Activated CD8-positive, alpha-beta memory T cell treated with anti-CD3 and anti-CD28 coated beads for 4 hours (primary cell): ENCODE data around the gene CFAP45.

Experiments used
- DNase-seq, 2 donors: peaks; one replicate each; pipeline ENCODE4 v3.0.0-alpha.2; 2020; ENCODE audit warnings: low read depth in 2 of 2

The CFAP45 gene, protein sequence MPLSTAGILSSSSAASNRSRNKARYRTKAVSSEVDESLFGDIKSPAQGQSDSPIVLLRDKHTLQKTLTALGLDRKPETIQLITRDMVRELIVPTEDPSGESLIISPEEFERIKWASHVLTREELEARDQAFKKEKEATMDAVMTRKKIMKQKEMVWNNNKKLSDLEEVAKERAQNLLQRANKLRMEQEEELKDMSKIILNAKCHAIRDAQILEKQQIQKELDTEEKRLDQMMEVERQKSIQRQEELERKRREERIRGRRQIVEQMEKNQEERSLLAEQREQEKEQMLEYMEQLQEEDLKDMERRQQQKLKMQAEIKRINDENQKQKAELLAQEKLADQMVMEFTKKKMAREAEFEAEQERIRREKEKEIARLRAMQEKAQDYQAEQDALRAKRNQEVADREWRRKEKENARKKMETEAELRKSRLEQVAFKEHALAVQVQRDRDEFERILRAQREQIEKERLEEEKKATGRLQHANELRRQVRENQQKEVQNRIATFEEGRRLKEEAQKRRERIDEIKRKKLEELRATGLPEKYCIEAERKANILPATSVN

DNA sequence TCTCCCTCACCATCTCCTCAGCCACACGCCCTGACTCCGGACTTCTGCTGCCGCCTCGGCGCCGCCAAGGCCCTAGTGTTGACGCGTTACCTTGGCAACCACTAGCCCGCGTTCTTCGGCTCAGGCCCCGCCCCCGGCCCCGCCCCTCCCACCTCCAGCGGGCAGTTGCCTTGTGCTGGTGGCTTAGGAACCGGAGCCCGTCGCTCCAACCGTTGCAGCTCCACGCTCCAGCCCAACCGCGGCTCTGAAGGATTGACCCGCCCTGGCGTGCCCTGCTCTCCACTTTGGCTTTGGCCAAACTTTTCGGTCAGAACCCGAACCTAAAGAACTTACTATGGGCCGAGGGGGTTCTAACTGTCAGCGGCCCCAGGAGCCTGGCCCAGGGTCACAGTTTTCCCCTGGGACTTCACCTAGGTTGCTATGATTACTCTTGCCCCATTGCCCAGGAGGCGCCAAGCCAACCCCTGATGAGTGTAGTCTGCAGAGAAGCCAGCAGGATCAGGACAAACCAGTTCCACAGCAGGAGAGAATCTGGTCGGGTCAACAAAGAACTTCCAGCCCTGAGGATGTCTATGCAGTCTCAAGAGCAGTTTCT is at the start of gene CFAP45:
CFAP45 (minus strand) TSS at position 80 of the 595 bp plus-strand sequence; CDS start at position 13, 67 bp downstream.
- DNase-seq = no peak

GRCh38 chr1:159949123-159949522 is 49.2 kb upstream of the CFAP45 start:
- no peak for DNase-seq

DNA sequence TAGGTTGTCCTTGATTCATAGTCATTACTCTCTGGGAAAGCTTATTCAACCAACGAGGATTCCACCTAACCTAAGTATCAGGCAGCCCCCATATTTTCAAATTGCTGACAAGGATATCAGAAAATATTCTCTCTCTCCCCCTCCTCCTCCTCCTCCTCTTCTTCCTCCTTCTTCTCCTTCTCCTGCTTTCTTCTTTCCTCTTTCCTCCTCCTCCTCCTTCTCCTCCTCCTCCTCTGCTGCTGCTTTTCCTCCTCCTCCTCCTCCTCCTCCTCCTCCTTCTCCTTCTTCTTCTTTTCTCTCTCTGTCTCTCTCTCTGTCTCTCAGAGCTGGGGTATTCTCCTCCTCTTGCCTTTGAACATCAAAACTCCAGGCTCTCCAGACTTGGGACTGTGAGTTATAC is 48.0 kb upstream of the CFAP45 start:
- no peak for DNase-seq

- DNase-seq = no peak
These were observed 46.5 kb upstream of the CFAP45 start for GRCh38 chr1:159946242-159947187.

DNA sequence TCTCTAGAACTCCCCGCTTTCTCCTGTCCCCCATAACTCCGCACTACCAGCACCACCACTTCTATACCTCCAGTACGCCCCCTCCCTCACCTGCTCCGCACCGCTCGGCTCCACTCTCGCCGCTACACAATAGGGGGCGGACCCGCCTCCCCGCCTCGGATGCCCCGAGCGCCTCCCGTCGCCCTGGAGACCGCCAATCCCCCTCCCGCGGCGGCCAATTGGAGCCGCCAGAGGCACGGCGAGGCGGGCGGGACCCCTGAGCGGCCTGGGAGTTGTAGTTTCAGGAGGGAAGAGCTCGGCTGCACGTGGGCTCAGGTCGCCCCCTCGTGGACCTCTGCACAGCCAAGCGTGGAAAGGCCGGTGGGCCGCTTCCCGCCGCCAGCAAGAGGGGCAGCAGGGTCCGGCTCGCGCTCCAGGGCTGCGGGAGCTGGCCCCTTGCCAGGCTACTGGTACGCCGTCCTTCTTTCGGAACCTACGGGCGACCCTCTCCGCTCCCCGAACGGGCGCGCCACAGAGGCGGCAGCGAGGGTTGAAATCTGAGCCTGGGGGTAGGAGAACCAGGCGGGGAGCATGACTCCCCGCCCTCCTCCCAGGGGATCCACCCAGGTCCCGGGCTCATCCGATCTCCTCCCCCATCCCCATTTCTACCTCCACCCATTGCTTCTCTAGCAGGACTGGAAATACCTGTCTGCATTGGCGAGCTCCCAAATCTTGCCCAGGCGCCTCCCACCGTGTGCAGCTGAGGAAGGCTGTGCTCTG is 45.7 kb upstream of the CFAP45 start, which contains the start of gene IGSF9:
IGSF9 (minus strand) TSS at position 131 of the 759 bp plus-strand sequence. CDS start 2,159 bp downstream, outside the sequence.
- peak; percentile 61 to 71 for DNase-seq

DNA sequence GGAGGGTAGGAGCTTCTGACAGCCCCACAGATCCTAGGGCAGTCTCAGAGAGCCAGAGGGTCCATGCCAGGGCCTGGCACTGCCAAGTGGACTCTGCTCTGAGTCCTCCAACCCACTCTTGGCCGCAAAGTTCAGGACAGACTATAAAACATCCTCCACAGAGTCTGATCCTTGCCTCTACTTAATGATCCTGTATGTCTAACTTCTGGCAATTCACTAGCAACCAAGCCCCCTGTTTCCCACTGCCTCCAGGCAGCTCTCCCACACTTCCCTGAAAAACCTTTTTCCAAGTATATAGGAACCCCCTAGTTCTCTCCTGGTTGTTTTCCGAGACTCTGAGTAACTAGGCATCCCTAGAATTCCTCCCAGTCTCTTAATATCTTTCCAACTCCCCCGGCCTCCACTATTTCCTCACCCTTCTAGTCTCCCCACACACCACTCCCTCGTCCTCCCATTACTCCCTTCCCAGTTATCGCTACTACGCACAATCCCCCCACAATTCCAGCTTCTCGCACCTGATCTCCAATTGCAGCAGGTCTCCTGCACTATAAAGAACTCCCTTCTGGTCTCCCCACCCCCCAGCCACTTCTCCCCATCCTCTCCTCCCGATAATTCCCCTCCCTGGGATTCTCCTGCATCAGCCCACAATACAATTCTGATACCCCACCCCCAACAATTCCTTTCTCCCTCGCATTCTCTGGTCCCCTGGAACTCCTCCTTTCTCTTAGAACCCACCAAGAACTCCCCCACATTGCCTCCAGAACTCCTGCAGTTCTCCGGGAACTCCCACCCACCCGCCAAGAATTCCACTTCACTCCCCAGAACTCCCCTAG is 44.9 kb upstream of the CFAP45 start:
- DNase-seq = no peak

GRCh38 chr1:159943908-159944622 is 44.1 kb upstream of the CFAP45 start:
- DNase-seq = no peak

- no peak for DNase-seq
These were observed 43.3 kb upstream of the CFAP45 start for GRCh38 chr1:159943278-159943640.

DNA sequence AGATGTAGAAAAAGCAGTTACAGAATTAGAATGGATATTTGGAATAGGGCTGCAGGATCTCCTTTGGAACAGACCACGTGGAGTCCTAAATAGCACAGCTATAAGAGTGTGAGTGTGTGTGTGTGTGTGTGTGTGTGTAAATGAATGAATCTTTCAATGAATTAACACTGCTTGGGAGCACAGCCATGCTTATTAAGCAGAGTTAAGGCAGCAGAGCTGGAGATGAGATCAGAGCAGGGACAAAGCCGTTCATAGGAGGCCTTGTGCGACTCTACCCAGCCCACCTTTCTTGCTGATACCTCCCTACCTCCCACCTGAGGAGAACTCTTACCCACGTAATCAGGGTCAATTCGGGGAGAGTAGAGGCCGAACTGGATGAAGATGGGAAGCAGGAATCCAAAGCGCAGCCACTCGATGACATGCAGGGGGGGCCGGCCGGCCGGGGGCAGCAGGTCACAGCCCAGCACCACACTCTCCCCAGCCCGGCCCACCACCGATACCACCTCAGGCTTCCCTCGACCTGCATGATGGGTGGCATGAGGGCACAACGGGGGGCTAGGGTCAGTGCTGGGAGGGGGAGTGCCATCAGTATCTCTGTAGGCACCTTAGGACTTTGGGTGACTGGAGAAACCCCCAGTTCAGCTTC is 42.8 kb upstream of the CFAP45 start:
- no peak for DNase-seq

DNA sequence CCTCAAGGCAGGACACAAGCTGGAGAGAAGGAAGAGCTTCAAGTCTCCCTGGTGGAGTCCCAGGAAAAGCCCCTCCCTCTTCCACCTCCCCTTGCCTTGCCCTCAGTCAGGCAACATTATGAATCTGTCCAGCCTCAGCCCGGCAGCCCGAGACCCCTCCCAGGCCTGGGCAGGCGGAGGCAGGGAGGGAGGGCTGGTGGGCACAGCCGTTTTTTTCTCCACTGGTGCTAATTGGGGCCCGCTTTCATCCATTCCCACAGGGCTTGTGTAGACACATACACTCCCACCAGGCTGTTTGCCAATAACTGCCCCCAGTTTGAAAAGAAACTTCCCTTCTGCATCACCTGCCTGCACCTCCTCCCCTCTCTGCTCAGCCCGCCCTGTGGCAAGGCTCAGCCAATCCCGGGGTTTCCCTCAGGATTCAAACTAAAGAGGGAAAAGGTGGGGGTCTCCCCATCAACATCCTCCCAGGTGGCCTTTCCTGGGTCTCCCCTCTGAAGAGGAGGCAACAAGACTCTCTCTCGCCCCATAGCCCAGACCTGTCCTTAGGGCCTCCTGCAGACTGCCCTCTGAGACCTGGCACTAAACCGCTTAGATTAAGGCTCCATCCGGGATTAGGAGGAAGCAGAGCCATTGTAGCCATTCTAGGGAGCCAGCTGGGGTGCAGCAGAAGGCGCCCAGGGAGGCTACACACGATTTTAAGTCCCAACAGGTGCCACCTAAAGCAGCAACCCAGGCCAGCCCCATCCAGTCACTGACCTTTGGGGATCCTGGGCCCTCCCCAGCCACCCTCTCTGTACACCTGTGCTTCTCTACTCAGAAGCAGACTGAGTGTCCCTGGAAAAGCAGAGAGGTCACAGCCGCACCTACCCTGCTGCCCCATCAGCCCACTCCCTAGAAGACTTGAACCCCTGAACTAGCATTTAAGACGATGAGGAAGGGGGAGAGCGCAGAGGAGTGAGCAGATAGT is 41.9 kb upstream of the CFAP45 start:
- no peak for DNase-seq

GRCh38 chr1:159941141-159941540 is 41.2 kb upstream of the CFAP45 start:
- DNase-seq = no peak

- DNase-seq = no peak
These were observed 40.1 kb upstream of the CFAP45 start for GRCh38 chr1:159940006-159940620.

DNA sequence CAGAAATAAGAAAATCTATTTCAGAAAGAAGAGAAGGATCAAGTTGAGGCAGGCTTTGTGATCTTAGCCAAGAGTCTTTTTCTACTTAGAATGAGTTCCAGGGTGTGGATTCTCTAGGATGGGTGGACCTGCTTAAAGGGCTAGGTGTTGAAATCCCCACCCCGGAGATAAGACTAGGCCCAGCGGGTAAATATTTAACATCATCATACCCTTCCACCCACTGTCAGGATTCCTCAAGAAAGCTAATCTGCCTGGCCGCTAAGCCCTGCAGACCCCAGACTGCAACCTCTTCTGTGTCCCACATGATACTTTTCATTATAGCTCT is 39.7 kb upstream of the CFAP45 start:
- no peak for DNase-seq

DNA sequence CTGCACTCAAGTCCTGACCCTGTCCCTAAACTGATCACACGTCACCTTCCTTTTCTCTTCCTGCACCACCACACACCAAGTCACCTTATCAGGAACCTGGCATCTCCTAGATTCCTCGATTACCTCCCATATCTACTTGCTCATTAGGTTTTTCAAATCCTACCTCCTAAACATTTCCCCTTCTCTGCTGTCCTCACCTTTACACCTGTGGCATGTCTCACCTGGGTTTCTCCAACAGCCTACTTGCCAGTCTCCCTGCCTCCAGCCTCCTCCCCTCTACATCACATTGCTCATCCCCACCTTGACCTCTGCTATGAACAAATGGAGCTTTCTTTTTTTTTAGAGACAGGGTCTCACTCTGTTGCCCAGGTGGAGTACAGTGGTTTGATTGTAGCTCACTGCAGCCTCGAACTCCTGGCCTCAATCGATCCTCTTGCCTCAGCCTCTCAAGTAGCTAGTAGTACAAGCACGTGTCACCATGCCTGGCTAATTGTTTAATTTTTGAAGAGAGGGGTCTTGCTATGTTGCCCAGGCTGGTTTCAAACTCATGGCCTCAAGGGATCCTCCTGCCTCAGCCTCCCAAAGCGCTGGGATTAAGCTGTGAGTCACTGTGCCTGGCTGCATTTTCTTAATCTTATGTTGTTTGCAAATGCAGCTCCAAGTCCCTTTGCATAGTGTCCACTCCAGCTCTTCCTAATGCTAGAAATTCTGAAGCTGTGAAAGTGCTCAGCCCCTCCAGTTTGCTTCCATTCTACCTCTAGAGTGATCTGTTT is 39.1 kb upstream of the CFAP45 start:
- no peak for DNase-seq

DNA sequence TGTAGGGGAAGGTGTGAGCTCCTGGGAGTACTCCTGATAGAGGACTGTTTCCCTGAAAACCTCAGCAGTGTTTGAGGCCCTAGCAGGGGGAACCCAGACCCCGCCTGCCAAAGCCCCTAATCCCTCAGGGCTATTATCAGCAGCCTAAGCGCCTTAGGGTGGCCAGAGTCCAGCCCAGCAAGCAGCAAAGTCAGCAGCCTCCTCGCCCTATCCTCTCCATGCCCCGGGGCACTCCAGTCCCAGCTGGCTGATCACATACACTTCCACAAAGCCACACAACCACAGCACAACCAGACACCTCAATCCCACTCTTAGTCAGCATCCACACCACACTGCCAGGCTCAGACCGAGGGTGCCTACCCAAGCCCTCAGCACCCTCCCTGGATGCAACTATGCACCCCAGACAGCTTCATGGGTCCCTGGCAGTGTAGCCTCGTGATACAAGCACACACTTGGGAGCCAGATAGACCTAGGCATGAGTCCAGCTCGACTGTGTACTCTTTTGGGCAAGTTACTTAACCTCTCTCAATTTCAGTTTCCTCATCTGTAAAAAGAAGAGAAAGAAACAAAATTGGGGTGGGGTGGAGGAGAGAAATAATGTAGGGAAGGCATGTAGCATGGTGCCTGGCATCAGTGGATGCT is 38.4 kb upstream of the CFAP45 start:
- DNase-seq = no peak

GRCh38 chr1:159937054-159937750 is 37.2 kb upstream of the CFAP45 start:
- DNase-seq = no peak
